H1 (cell line): ENCODE results near the gene PHC2.

Experiments used
- CEBPB ChIP-seq: IDR thresholded peaks from 2 replicates; pipeline ENCODE4 v1.6.1; 2012; ENCODE audit warnings: low read depth, low read length
- CHD1 ChIP-seq: IDR thresholded peaks from 2 replicates; pipeline ENCODE4 v1.6.1; 2012; ENCODE audit warnings: low read depth, low read length, improper control_type of control experiment
- CTCF ChIP-seq, 3 experiments: IDR thresholded peaks; 1 replicate in 2 of 3; 2 replicates in 1 of 3; pipeline versions ENCODE4 v1.5.1 to v1.6.1; 2011; ENCODE audit warnings: low read length in 3 of 3, mild to moderate bottlenecking in 3 of 3, inconsistent platforms in 2 of 3, low read depth in 1 of 3, moderate library complexity in 1 of 3; ENCODE audit not compliant: insufficient read depth in 1 of 3; ENCODE audit errors: control extremely low read depth in 1 of 3
- EP300 ChIP-seq, 2 experiments: IDR thresholded peaks; 1 replicate in 1 of 2; 2 replicates in 1 of 2; pipeline ENCODE4 v1.6.1; 2011 to 2012; ENCODE audit warnings: low read depth in 2 of 2, low read length in 2 of 2, mild to moderate bottlenecking in 2 of 2, borderline replicate concordance in 1 of 2, inconsistent platforms in 1 of 2, moderate library complexity in 1 of 2
- GABPA ChIP-seq: IDR thresholded peaks from 2 replicates; pipeline ENCODE4 v1.6.1; 2011; ENCODE audit warnings: mild to moderate bottlenecking, low read length, moderate library complexity, borderline replicate concordance; ENCODE audit not compliant: insufficient read depth
- SIX5 ChIP-seq: IDR thresholded peaks from 2 replicates; pipeline ENCODE4 v1.6.1; 2011; ENCODE audit warnings: mild to moderate bottlenecking, low read depth, low read length
- SP4 ChIP-seq: IDR thresholded peaks from 2 replicates; pipeline ENCODE4 v1.6.1; 2012; ENCODE audit warnings: low read length, inconsistent platforms
- SRF ChIP-seq: IDR thresholded peaks from 2 replicates; pipeline ENCODE4 v1.6.1; 2011; ENCODE audit warnings: mild to moderate bottlenecking, low read depth, low read length, moderate library complexity
- TF ChIP-seq, protein P1 (sequence below): IDR thresholded peaks from 2 replicates; pipeline ENCODE4 v1.6.1; 2011; ENCODE audit warnings: low read depth, mild to moderate bottlenecking, low read length; ENCODE audit not compliant: insufficient read depth

DNA sequence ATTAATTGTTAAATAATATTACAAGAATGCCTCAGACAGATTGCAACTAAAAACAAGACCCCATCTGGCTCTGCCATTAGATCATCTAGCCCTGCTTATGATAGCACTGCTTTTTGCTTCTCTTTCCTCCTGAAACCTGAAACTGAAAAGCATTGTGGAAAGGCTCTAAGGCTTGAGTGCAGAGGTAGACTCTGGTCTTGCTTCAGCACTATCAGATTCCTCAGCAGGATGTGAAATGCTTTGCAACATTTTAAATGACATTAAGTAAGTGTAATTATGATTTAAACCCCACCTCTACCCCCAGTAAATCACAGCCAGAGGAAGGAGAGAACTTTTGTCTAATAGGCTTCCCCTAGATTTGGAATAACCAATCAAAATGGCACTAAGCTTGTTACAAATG is 32.9 kb downstream of the PHC2 start:
- TF ChIP-seq CTCF (IDR thresholded peaks at IDR 0.05; ENCODE audit: control extremely low read depth in 1 of 3, insufficient read depth in 1 of 3, low read depth in 1 of 3, low read length in 3 of 3) (no peak), SIX5 (no peak), GABPA (no peak), EP300 (IDR thresholded peaks at IDR 0.05; ENCODE audit: borderline replicate concordance in 1 of 2, low read depth in 2 of 2, low read length in 2 of 2) (no peak), CHD1 (no peak), CEBPB (no peak), SRF (no peak), SP4 (no peak)
- TF ChIP-seq, protein P1, sequence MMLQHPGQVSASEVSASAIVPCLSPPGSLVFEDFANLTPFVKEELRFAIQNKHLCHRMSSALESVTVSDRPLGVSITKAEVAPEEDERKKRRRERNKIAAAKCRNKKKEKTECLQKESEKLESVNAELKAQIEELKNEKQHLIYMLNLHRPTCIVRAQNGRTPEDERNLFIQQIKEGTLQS, result no peak
